ENCODE measurements around the gene ZMYND10.
A peak's percentile ranks its signal among the peaks of the same experiment; 100 is the strongest.

The ZMYND10 gene

DNA sequence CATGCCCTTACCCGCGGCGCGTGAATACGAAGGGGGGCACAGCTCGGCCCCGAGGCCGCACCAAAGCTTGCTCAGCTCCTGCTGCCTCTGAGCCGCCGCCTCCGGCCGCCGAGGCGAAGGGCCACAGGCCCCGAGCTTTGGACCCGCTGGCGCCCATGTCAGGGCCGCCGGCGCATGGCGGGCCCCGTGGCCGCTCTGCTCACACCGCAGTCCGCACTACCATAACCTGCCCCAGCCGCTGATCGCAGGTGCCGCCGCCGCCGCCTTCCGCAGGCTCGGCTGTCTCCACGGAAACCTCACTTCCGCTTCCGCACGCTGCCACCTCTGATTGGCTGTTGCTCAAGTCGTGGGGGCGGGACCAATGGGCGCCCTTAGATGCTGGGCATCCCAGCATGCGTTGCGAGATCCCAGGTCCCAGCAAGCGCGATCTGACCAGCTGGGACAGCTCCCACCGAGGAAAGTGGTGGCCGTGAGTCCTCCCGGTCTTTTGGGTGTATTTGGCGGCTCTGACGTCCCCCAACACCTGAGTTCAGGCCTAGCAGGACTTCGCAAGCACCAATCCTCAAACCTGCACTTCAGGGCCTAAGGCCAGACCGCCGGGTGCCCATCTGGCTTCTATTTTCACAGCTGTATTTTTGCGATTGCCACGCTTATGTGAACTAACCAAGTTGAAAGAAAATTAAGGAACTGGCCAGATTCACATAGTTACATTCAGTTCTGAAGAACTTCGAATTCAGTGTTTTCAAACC lies 17.4 kb downstream of the ZMYND10 start, which contains the start of gene TUSC2:
Gene TUSC2, minus strand, starts transcription at position 281 of the 749 bp plus-strand sequence. Its CDS starts 124 bp downstream, at position 157.
- Histone ChIP-seq H4K8ac (ENCODE audit: low read depth, low read length) (peak within 1 kb of the TSS; percentile 87), H3K27me3 (ENCODE audit: insufficient read depth, low read length) (no peaks in the 10 kb centered on the region), H4K12ac (ENCODE audit: low read depth, low read length) (peak within 1 kb of the TSS; percentile 88), H3K27ac (ENCODE audit: low read depth, low read length) (peak within 1 kb of the TSS; percentile 66), H3K4ac (ENCODE audit: low read depth, low read length) (peak within 1 kb of the TSS; percentile 90), H3K4me3 (ENCODE audit: low read depth, low read length) (peak within 1 kb of the TSS; percentile 96), H2BK12ac (ENCODE audit: low read length) (no peak within 1 kb of the TSS), H3K4me1 (ENCODE audit: control insufficient read depth in 1 of 2, insufficient read depth in 2 of 2, low read length in 2 of 2) (peaks cover 2 to 6% of the 10 kb centered on the region in 2 experiments), H3K14ac (ENCODE audit: low read length) (peak within 1 kb of the TSS; percentile 43), H2AFZ (ENCODE audit: insufficient read depth, low read length, poor library complexity) (peak within 1 kb of the TSS; percentile 57), H3K18ac (ENCODE audit: low read length) (peak within 1 kb of the TSS; percentile 56), H2BK5ac (ENCODE audit: low read depth, low read length, poor library complexity) (peak within 1 kb of the TSS; percentile 4), H3K9me3 (ENCODE audit: insufficient read depth, low read depth, low read length) (peaks cover 1% of the 10 kb centered on the region), H3K36me3 (ENCODE audit: control insufficient read depth in 1 of 2, insufficient read depth in 2 of 2, low read length in 2 of 2) (peaks cover 47 to 50% of the 10 kb centered on the region in 2 experiments), H2AK5ac (ENCODE audit: low read length) (peak within 1 kb of the TSS; percentile 73), H3K23ac (ENCODE audit: low read length) (no peak within 1 kb of the TSS), H3K4me2 (ENCODE audit: low read length) (peak within 1 kb of the TSS; percentile 98), H3K79me1 (ENCODE audit: low read length) (peaks cover 3% of the 10 kb centered on the region), H3K9ac (ENCODE audit: low read length) (peak within 1 kb of the TSS; percentile 94), H3K79me2 (ENCODE audit: control insufficient read depth, insufficient read depth, low read length, poor library complexity) (peaks cover 4% of the 10 kb centered on the region), H2BK120ac (ENCODE audit: insufficient read depth, low read length, poor library complexity) (no peak within 1 kb of the TSS), H4K91ac (ENCODE audit: low read depth, low read length) (peak within 1 kb of the TSS; percentile 58)
- peak; percentile 98 to 99 for DNase-seq
- no CpG with 5 or more reads among the region's 55 CpGs for WGBS (ENCODE audit: extremely low coverage, insufficient coverage, insufficient read length)

DNA sequence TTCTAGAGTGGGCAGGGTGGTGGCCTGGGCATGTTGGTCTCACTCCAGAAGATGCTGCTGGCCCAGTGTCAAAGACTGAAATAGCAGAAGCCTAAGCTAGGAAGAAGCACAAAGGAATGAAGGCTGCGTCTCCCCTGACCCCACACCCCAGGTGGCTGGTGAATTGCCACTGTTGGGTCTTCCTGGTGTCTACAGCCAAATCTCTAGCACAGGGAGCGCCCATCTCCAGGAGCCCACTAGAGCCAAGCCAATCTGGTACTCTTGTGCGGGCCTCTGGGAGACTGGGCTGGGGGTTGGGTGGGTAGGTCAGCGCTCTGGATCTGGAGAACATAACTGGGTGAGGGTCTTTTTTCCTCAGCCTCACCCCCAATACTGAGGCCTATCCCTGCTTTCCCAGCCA lies 18.4 kb downstream of the ZMYND10 start:
- Histone ChIP-seq H3K4ac (ENCODE audit: low read depth, low read length) (peak overlapping the region; percentile 90), H2BK120ac (ENCODE audit: insufficient read depth, low read length, poor library complexity) (no peak overlapping the region), H3K4me3 (ENCODE audit: low read depth, low read length) (peak overlapping the region; percentile 96), H3K4me2 (ENCODE audit: low read length) (peak overlapping the region; percentile 98), H3K14ac (ENCODE audit: low read length) (no peak overlapping the region), H4K12ac (ENCODE audit: low read depth, low read length) (no peak overlapping the region), H3K79me2 (ENCODE audit: control insufficient read depth, insufficient read depth, low read length, poor library complexity) (peaks cover 7% of the 10 kb centered on the region), H3K27ac (ENCODE audit: low read depth, low read length) (no peak overlapping the region), H4K8ac (ENCODE audit: low read depth, low read length) (peak overlapping the region; percentile 6), H2BK5ac (ENCODE audit: low read depth, low read length, poor library complexity) (no peak overlapping the region), H3K23ac (ENCODE audit: low read length) (no peak overlapping the region), H3K79me1 (ENCODE audit: low read length) (peaks cover 7% of the 10 kb centered on the region), H2AK5ac (ENCODE audit: low read length) (no peak overlapping the region), H3K4me1 (ENCODE audit: control insufficient read depth in 1 of 2, insufficient read depth in 2 of 2, low read length in 2 of 2) (peaks cover 11 to 16% of the 10 kb centered on the region in 2 experiments), H3K9ac (ENCODE audit: low read length) (no peak overlapping the region), H2BK12ac (ENCODE audit: low read length) (no peak overlapping the region), H3K9me3 (ENCODE audit: insufficient read depth, low read depth, low read length) (peaks cover 1% of the 10 kb centered on the region), H3K18ac (ENCODE audit: low read length) (no peak overlapping the region), H4K91ac (ENCODE audit: low read depth, low read length) (no peak overlapping the region), H2AFZ (ENCODE audit: insufficient read depth, low read length, poor library complexity) (no peak overlapping the region), H3K36me3 (ENCODE audit: control insufficient read depth in 1 of 2, insufficient read depth in 2 of 2, low read length in 2 of 2) (peaks cover 43% of the 10 kb centered on the region in 2 experiments), H3K27me3 (ENCODE audit: insufficient read depth, low read length) (no peaks in the 10 kb centered on the region)
- DNase-seq: no peak
- WGBS (ENCODE audit: extremely low coverage, insufficient coverage, insufficient read length): no CpG with 5 or more reads among the region's 4 CpGs

DNA sequence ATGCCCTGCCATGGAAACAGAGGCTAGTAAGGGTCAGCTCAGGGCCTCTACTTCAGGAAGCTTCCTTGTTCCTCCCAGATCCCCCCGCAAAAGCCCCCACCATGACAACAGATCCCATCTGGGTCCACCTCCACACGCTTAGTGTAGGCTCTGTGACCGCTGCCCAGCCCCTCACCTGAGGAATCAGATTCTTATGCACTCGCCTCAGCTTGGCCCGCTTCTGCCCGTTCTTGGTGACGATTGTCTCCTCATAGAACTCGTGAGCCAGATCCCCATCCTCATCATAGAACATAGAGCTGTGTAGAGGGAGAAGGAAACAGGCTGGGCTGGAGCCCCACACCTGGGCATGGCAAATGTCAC lies 19.4 kb downstream of the ZMYND10 start:
- peaks cover 15% of the 10 kb centered on the region for H3K79me1 ChIP-seq (ENCODE audit: low read length)
- no peak overlapping the region for H3K4me3 ChIP-seq (ENCODE audit: low read depth, low read length)
- H3K9me3 ChIP-seq (ENCODE audit: insufficient read depth, low read depth, low read length): peaks cover 1% of the 10 kb centered on the region
- no peak overlapping the region for H2BK120ac ChIP-seq (ENCODE audit: insufficient read depth, low read length, poor library complexity)
- peaks cover 12% of the 10 kb centered on the region for H3K79me2 ChIP-seq (ENCODE audit: control insufficient read depth, insufficient read depth, low read length, poor library complexity)
- H3K27me3 ChIP-seq (ENCODE audit: insufficient read depth, low read length): no peaks in the 10 kb centered on the region
- no peak overlapping the region for H2AK5ac ChIP-seq (ENCODE audit: low read length)
- H3K27ac ChIP-seq (ENCODE audit: low read depth, low read length): no peak overlapping the region
- H3K4me2 ChIP-seq (ENCODE audit: low read length): no peak overlapping the region
- H2BK5ac ChIP-seq (ENCODE audit: low read depth, low read length, poor library complexity): no peak overlapping the region
- WGBS (ENCODE audit: extremely low coverage, insufficient coverage, insufficient read length): no CpG with 5 or more reads among the region's 8 CpGs
- no peak overlapping the region for H3K14ac ChIP-seq (ENCODE audit: low read length)
- H3K36me3 ChIP-seq (ENCODE audit: control insufficient read depth in 1 of 2, insufficient read depth in 2 of 2, low read length in 2 of 2): peaks cover 34% of the 10 kb centered on the region in 2 experiments
- no peak overlapping the region for H4K12ac ChIP-seq (ENCODE audit: low read depth, low read length)
- H2AFZ ChIP-seq (ENCODE audit: insufficient read depth, low read length, poor library complexity): no peak overlapping the region
- H4K91ac ChIP-seq (ENCODE audit: low read depth, low read length): no peak overlapping the region
- H2BK12ac ChIP-seq (ENCODE audit: low read length): no peak overlapping the region
- no peak overlapping the region for H3K4ac ChIP-seq (ENCODE audit: low read depth, low read length)
- H3K18ac ChIP-seq (ENCODE audit: low read length): no peak overlapping the region
- H3K9ac ChIP-seq (ENCODE audit: low read length): no peak overlapping the region
- H4K8ac ChIP-seq (ENCODE audit: low read depth, low read length): no peak overlapping the region
- H3K4me1 ChIP-seq (ENCODE audit: control insufficient read depth in 1 of 2, insufficient read depth in 2 of 2, low read length in 2 of 2): peaks cover 14 to 18% of the 10 kb centered on the region in 2 experiments
- DNase-seq: no peak
- H3K23ac ChIP-seq (ENCODE audit: low read length): no peak overlapping the region

DNA sequence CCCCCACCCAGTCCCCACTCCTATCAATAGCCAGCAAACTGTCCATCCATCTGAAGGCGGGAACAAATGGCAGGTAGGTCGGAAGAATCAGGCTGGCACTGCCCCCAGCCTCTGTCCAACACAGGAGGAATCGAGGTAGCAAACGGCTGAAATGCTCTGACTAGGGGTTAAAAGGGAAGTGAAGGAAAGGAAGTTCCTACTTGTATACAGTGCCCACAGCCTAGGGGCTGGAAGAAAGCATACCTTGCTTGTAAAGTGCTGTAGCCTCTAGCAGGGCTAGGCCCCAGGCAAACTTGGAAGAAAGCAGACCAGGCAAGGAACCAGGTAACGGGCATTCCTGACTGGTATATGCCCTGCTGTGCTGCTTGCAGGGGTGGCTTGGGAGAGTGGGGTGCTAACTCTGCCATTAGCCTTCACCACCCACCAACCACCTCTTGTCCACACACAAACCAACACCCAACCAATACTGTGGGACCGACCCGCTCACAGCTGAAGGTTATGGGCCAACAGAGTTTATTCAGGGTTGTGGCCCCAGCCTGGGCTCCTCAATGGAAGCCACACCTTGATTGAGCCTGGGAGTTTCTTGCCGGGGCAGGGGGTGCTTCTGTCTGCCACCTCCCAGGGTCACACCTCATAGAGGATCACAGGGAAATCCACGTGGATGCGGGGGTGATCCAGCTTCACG lies 19.9 kb downstream of the ZMYND10 start:
- Histone ChIP-seq H4K8ac (ENCODE audit: low read depth, low read length) (no peak overlapping the region), H4K91ac (ENCODE audit: low read depth, low read length) (no peak overlapping the region), H3K4ac (ENCODE audit: low read depth, low read length) (no peak overlapping the region), H2AFZ (ENCODE audit: insufficient read depth, low read length, poor library complexity) (no peak overlapping the region), H3K9me3 (ENCODE audit: insufficient read depth, low read depth, low read length) (peaks cover 1% of the 10 kb centered on the region), H3K4me1 (ENCODE audit: control insufficient read depth in 1 of 2, insufficient read depth in 2 of 2, low read length in 2 of 2) (peaks cover 14 to 18% of the 10 kb centered on the region in 2 experiments), H3K4me3 (ENCODE audit: low read depth, low read length) (no peak overlapping the region), H3K27ac (ENCODE audit: low read depth, low read length) (no peak overlapping the region), H3K23ac (ENCODE audit: low read length) (no peak overlapping the region), H4K12ac (ENCODE audit: low read depth, low read length) (no peak overlapping the region), H3K4me2 (ENCODE audit: low read length) (no peak overlapping the region), H3K27me3 (ENCODE audit: insufficient read depth, low read length) (no peaks in the 10 kb centered on the region), H2BK5ac (ENCODE audit: low read depth, low read length, poor library complexity) (no peak overlapping the region), H3K9ac (ENCODE audit: low read length) (no peak overlapping the region), H2BK12ac (ENCODE audit: low read length) (no peak overlapping the region), H3K79me2 (ENCODE audit: control insufficient read depth, insufficient read depth, low read length, poor library complexity) (peaks cover 15% of the 10 kb centered on the region), H3K36me3 (ENCODE audit: control insufficient read depth in 1 of 2, insufficient read depth in 2 of 2, low read length in 2 of 2) (peaks cover 28 to 30% of the 10 kb centered on the region in 2 experiments), H3K14ac (ENCODE audit: low read length) (no peak overlapping the region), H2BK120ac (ENCODE audit: insufficient read depth, low read length, poor library complexity) (no peak overlapping the region), H3K18ac (ENCODE audit: low read length) (no peak overlapping the region), H3K79me1 (ENCODE audit: low read length) (peaks cover 19% of the 10 kb centered on the region), H2AK5ac (ENCODE audit: low read length) (no peak overlapping the region)
- DNase-seq: no peak
- WGBS (ENCODE audit: extremely low coverage, insufficient coverage, insufficient read length): no CpG with 5 or more reads among the region's 11 CpGs

All from trophoblast cell (in vitro differentiated cells and primary cell).